ENCODE measurements around the gene ATP9A.

DNA sequence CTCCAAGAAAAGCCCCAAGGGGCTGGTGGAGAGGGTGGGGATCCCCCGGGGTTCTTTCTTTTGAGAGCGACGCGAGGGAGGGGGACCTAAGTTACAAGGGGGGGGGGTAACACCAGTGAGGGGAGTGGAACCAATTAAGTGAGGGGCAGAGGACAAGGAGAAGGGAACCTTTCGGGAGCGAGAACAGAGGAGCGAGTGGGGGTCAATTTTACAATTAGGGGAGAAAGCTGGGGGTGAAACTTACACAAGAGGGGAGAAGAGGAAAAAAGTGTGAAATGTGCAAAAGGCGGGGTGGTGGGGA lies 33.6 kb upstream of the ATP9A start:
- TF ChIP-seq, protein P1, sequence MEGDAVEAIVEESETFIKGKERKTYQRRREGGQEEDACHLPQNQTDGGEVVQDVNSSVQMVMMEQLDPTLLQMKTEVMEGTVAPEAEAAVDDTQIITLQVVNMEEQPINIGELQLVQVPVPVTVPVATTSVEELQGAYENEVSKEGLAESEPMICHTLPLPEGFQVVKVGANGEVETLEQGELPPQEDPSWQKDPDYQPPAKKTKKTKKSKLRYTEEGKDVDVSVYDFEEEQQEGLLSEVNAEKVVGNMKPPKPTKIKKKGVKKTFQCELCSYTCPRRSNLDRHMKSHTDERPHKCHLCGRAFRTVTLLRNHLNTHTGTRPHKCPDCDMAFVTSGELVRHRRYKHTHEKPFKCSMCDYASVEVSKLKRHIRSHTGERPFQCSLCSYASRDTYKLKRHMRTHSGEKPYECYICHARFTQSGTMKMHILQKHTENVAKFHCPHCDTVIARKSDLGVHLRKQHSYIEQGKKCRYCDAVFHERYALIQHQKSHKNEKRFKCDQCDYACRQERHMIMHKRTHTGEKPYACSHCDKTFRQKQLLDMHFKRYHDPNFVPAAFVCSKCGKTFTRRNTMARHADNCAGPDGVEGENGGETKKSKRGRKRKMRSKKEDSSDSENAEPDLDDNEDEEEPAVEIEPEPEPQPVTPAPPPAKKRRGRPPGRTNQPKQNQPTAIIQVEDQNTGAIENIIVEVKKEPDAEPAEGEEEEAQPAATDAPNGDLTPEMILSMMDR (IDR thresholded peaks at IDR 0.05; ENCODE audit: low read depth, low read length) = no peak
- TF ChIP-seq POLR2A (IDR thresholded peaks at IDR 0.05; ENCODE audit: extremely low read depth, insufficient read length) (no peak), MYC (IDR thresholded peaks at IDR 0.05; ENCODE audit: low read depth, low read length) (no peak)
- TF ChIP-seq, protein P2, sequence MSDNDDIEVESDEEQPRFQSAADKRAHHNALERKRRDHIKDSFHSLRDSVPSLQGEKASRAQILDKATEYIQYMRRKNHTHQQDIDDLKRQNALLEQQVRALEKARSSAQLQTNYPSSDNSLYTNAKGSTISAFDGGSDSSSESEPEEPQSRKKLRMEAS (IDR thresholded peaks at IDR 0.05; ENCODE audit: low read depth, low read length) = no peak
